Amniotic stem cell (primary cell): ENCODE measurements around the gene RNF213.

Experiments
- DNase-seq: peaks from one replicate; lab custom pipeline; 2025; lab: John Stamatoyannopoulos, UW

RNF213 gene

DNA sequence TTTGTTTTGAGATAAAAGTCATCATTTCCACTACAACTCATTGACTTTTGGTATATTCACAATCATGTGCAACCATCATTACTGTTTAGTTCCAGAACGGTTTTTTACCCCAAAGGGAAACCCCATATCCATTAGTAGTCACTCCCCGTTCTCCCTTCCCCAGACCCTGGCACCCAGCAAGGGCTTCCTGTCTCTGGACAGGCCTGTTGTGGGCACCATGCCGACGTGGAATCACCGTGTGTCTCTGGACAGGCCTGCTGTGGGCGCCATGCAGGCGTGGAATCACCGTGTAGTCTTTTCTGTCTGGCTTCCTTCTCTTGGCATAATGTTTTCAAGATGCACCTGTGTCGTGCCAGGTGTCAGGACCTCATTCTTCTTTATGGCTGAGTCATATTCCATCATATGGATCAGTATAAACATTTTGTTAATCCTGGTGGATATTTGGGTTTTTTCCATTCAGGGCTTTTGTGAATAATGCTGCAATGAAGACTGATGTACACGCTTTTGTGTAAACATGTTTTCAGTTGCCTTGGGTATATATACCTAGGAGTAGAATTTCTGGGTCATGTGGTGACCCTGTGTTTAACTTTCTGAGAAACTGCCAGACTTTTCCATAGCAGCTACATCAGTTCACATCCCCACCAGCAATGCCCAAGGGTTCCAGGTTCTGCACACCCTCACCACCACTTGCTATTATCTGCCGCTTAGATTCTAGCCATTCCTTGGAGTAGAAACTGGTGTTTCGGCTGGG is 173.4 kb downstream of the RNF213 start:
- no peak for DNase-seq

DNA sequence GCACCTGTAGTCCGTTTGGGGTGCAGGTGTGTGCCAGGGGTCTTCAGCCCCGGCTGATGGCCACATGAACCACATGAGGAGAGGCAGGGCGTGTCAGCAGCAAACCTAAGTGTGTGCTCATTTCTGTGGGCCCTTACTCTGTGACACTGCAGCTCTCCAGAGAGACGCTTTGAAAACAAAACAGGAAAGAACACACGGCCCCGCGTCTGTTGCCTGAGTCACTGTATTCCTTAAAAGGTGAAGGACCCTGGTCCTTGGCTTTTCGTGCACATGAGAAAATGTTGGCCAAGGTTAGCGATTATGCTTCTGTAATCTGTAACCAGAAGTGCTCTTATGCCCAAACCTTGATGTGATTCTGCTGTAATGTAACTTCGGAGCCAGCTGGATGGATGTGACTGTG is 176.9 kb downstream of the RNF213 start:
- no peak for DNase-seq

DNA sequence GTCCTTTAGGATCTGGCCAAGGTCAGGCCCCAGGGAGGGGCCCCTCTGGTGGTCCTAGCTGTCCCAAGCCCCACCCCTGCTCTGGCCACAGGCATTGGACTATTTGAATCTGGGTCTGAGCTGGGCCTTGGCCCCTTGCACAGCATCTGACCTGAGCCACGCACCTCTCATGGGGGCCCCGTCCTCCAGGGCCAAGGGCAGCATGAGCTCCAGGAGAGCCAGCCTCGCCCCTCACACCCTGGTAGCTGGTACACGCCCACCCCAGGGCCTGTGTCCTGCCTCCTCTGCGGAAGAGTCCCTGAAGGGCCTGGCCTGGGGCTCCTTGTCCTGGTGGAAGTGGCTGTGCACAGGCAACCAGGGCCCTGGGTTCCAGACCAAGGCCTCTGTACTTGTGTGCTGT is 178.2 kb downstream of the RNF213 start:
- no peak for DNase-seq

DNA sequence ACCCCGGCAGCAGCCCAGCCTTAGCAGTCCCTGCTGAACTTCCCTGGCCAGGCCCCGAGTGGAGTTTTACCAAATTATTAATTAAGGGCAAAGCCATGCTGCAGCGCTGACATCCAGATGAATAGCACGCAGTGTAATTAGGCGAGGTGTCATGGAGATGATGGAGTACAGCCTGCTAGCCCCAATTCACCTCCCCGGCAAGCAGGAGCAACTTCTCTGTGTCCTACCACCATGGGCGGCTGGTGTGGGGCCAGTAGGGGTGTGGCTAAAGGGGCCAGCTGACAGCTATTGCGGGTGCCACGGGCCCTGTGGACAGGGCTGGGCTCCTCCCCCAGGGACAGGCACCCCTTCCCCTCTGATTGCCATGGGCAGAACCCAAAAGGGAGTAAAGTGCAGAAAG is 178.8 kb downstream of the RNF213 start:
- DNase-seq = no peak

DNA sequence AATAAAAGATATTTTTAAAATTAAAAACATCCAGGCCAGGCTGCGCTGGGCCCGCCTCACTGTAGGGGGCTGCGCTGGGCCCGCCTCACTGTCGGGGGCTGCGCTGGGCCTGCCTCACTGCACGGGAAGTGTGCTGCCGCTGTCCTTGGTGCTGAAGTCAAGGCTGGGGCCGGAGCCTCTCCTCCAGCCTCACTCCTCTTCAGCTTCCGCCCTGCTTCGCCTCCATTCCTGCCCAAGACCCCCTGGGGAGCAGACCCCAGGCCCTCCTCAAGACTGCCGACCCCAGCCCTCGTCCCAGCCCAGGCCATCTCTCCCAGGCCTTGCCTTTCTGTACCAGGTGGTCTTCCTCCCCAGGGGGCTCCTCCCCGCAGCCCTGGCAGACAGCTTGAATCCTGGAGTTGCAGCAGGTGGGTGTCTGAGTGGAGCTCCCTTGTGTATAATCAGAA is 180.5 kb downstream of the RNF213 start:
- DNase-seq = peak; percentile 2

DNA sequence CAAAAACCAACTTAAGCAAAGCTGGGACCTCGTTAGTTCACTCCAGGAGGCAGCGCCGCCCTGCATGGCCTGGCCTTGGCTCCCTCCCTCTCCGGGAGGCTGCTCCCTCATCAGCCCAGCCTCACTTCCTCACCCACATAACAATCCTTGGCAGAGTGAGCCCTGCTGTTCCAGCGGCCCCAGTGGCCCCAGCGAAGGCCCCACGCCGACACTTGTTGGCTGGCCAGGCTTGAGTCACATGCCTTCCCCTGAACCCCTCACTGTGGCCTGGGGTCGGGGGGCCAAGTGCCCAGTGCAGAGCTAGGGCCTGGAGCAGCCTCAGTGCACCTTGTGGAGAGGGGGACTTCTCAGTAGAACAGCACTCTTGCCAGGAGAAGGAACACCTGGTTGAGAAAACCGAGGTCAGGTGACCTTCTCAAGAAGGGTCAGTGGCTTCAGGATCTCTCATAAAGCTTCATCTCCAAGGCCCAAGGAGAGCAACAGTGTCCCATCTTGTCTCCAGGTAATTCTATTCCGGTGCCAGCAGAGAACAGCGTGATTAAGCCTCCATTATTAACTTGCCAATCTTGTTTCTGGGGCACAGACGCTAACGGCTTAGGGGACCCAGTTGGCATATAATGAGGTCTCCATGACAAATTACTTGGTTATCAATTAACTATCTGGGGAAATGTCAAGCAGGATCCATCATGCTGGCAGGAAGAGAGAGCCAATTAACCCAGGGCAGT is 181.1 kb downstream of the RNF213 start:
- no peak for DNase-seq

DNA sequence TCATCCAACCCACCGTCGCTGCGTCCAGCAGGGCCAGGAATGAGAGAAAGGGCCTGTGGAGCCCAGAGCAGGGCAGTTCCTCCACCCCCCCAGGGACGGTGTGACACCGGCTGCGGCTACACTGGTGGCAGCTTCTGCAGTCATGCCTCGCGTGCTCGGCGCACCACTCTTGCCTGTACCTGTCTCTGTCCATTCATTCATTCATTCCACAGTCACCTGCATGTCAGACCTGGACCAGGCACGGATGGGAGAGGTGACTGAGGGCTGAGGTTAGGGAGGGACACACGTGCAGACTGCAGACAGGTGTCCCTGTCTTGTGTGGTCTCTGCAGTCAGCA is 181.6 kb downstream of the RNF213 start:
- no peak for DNase-seq

DNA sequence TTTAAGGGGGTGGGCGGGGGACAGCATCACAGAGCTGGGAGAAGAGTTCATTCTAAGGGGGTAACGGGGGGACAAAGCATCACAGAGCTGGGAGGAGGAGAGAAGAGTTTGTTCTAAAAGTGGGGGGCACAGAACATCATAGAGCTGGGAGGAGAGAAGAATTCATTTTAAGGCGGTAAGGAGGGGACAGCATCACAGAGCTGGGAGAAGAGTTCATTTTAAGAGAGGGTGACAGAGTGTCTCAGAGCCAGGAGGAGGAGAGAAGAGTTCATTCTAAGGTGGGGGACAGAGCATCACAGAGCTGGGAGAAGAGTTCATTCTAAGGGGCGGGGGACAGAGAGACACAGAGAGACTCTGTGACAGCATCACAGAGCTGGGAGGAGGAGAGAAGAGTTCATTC is 182.1 kb downstream of the RNF213 start:
- DNase-seq = no peak

DNA sequence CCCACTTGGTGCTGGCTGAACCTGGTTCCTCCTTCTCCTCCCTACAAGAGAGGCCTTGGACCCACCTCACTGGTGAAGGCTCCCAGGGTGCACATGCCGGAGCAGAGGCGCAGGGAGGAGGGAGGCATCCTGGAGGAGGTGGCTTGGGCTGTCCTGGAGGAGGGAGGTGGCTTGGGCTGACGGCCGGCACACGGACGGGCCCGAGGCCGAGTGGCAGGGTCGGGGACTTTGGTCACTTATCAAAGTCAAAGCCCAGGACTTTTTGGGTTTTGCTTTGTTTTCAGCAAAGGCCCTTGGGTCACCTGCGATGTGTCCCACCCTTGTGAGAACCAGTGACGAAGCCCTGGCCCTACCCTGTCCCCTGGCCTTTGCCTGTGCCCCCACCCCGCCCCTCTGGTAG is 182.8 kb downstream of the RNF213 start:
- no peak for DNase-seq

DNA sequence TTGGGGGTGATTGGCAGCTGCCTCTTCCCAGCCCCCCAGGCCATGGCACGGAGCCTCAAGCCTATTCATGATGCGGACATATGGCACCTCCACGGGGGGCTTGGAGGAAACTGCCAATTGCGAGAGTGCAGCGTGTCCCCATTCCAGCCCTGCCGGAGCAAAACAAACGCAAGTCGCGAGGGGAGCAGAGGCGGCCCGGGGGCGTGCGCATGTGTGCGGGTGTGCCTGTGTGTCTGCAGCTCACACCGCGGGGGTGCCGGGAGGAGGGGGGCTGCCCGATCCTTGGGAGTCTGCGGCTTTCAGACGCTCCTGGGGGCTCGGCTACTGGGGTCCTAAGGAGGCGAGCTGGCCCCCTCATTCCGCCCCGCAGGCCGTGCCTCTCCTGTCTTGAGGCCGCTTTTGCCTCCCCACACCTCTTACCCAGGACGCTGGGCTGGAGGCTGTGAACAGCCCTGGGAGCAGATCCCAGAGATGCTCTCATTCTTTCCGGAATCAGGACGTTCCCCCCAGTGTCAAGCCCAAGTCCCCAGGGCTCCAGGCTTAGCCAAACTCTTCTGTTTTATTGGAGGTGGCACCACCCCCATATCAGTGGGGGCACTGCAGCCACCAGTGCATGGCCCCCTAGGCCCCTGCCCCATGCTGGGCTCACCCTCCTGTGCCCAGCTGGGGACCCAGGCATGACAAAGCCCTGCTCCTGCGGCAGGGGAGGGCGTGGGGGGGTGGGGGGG is 183.4 kb downstream of the RNF213 start:
- DNase-seq = no peak

DNA sequence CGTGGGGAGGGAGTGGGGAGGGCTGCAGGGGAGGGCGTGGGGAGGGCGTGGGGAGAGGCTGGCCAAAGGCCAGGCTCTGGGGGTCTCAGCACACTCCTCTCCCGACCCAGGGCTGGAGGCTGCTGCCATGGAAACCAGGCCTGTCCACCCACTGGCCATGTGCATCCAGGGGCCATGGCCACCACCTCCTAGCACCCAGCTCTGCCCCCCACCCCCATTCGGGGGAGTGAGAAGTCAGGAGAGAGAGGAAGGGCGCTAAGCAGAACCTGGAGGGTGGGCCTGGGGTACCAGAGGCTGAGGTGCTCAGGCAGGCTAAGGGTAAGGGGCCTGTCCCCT is 184.0 kb downstream of the RNF213 start:
- no peak for DNase-seq

DNA sequence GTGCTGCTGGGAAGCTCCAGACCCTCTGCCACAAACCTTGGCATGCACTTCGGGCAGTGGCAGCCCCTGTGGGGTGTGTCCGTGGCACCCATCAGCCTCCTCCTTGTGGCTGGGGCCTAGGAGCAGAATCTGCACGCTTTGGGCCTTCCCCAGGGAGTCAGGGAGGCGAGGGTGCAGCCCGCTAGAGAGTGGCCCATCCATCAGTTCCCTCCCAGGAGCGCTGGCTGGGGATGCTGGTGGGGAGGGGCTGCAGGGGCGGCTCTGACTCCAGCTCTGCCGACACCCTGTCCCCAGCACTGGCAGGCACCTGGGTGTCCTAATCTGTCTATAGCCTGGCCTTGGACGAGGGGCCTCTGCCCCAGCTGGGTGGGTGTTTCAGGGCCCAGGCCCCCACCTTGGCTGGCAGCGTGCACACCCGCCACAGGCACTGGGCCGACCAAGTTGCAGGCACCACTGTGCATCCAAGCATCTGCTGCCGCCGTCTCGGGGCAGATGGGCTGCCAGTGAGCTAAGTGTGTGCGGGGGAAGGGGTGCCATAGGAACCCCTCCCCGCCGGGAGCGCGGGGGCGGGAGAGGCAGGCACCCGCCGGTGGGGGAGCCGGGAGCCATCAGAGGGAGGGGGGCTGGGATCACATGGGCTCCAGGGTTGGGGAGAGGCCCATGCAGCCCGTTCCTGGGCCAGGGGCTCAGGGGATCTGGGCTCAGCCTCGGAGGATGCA is 184.5 kb downstream of the RNF213 start:
- DNase-seq = no peak

DNA sequence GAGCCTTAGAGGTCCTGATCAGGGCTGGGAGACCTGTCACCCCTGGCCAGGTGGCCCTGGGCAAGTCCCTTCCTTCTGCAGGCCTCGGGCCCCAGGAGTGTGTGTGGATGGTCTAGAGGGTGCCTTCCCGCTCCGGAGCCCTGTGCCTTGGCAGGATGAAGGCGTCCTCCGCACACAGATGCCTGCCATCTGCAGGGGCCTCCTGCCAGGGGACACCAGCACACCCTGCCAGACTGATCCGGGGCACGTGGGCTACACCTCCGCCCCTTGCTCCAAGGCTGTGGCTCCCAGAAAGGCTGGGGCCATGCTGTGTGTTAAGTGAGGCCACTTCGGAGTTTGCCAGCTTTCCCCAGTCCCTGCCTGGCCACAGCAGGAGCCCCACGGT is 185.1 kb downstream of the RNF213 start:
- no peak for DNase-seq

DNA sequence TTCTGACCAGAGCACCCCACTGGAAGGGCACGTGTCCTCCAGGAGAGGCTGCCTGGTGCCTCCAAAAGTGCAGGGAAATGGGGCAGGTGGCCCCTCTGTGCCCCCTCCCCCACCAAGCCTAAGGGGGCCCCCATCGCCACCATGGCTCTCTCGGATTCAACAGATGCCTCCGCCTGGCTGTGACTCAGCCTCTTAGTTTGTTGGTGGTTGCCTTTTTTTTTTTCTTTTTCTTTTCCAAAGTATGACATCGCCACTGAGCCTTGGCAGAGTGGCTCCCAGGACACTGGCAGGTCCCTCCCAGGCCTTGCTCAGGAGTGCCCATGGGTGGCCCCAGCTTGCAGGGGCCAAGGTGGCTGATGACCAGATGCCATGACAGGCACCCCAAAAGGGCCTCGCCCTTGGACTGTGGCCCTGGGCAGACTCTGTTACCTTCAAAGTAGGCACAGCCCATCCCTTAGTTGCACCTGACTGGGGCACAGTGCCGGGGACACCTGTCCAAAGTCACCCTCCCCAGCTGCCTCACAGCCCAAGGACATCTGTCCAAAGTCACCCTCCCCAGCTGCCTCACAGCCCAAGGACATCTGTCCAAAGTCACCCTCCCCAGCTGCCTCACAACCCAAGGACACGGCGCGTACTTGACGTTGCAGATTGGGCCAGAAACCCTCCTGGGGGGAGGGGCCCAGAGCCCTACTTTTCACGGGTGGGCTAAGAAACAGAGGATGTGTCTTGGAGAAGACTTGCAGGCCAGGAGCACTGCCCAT is 186.2 kb downstream of the RNF213 start:
- peak; percentile 24 for DNase-seq

DNA sequence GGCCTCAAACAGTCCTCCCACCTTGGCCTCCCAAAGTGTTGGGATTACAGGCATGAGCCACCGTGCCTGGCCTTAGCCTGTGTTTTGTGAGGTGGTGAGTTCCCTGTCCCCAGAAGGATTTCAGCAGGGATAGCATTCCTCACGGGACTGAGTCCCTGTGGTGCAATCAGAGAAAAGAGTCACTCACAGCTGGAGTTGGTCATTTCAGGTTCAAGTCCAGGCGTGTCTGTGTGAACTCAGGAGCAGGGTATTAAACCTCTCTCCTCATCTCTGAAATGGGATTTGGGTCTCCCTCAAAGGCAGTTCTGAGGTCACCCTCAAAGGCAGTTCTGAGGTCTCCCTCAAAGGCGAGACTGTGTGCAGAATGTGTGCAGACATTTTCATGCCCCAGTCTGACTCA is 187.1 kb downstream of the RNF213 start:
- no peak for DNase-seq
